Cardiac muscle cell (in vitro differentiated cells and primary cell): ENCODE results near the gene IL1RAPL2. TPM values are rescaled to one million over a fixed set of nuclear protein-coding genes. Genes with fewer than 3 reads are reported as not detected.

Experiments
- DNase-seq, 2 donors: peaks; one replicate each; pipeline versions ENCODE4 v3.0.0 to v3.0.0-alpha.2; 2010 to 2017; ENCODE audit warnings: low read depth in 1 of 2, low spot score in 1 of 2
- H3K27ac ChIP-seq: fragments of 200-600 bp; sonication (generic); 2 replicates; pipeline ENCODE4 v1.5.1; 2016
- H3K27me3 ChIP-seq: fragments of 200-600 bp; sonication (generic); 2 replicates; pipeline ENCODE4 v1.6.0; 2016; ENCODE audit warnings: control low read depth
- H3K36me3 ChIP-seq: fragments of 200-600 bp; sonication (generic); 2 replicates; pipeline ENCODE4 v1.5.1; 2016; ENCODE audit warnings: control low read depth
- H3K4me1 ChIP-seq: fragments of 200-600 bp; sonication (generic); 2 replicates; pipeline ENCODE4 v1.8.1; 2017; ENCODE audit warnings: low read depth, mild to moderate bottlenecking, mixed run types
- H3K4me3 ChIP-seq: fragments of 200-600 bp; sonication (generic); 2 replicates; pipeline ENCODE4 v1.5.1; 2016; ENCODE audit warnings: mild to moderate bottlenecking
- H3K9me3 ChIP-seq: fragments of 200-600 bp; sonication (generic); 2 replicates; pipeline ENCODE4 v1.5.1; 2017; ENCODE audit warnings: low read depth, mild to moderate bottlenecking, control low read depth
- polyA plus RNA-seq: library from polyadenylated mRNA; unstranded; fragments of >200 nt; fragmentation: Nextera tagmentation; extraction: Ambion mirVana; gene quantifications from 2 replicates; pipeline ENCODE4 v1.2.1, GENCODE V29; 2016
- total RNA-seq: library from RNA; depleted of rRNA; stranded (reverse); fragments of >200 nt; gene quantifications from 2 replicates; pipeline ENCODE4 v1.2.3, GENCODE V29; 2016
- TF ChIP-seq, protein P1 (sequence below): IDR thresholded peaks from 2 replicates; pipeline ENCODE4 v1.5.1; 2012; ENCODE audit warnings: low read depth, mild to moderate bottlenecking, low read length

The IL1RAPL2 gene
- total and polyA plus RNA-seq, 2 experiments from 2014 or later = not detected

DNA sequence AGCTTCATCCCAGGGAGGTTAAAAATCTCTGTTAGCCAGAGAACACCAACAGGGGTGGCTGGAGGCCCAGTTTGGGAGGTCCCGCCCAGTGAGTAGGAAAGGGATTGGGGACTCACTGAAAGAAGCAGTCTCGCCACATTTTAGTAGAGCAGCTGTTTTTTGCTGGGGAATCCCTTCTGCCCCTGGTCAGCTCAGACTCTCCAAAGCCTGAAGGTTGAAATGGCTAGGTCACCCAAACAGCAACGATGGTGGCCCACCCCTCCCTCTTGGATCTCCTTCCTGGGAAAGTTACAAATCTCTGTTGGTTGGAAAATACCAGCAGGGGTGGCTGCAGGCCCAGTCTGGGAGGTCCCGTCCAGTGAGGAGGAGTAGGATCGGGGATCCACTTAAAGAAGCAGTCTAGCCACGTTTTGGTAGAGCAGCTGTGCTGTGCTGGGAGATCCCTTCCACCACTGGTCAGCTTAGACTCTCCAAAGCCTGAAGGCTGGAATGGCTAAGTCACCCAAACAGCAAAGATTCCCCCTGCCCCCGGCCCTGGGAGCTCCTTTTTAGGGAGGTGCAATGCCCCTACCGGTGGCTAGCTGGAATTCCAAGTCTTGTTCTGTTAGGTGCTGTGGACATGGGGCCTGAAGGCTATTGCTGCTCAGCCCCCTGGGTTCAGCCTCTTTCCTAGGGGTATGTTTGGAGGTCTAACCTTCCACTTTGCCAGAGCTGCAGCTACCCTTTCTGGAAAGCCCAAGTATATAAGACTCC, 694.5 kb downstream of the IL1RAPL2 start:
- no peak overlapping the region for H3K4me3 ChIP-seq
- no peak overlapping the region for H3K27ac ChIP-seq
- H3K27me3 ChIP-seq = no peaks in the 10 kb centered on the region
- H3K9me3 ChIP-seq = no peaks in the 10 kb centered on the region
- H3K4me1 ChIP-seq = no peaks in the 10 kb centered on the region
- no peaks in the 10 kb centered on the region for H3K36me3 ChIP-seq
- no peak for DNase-seq
- TF ChIP-seq, protein P1, sequence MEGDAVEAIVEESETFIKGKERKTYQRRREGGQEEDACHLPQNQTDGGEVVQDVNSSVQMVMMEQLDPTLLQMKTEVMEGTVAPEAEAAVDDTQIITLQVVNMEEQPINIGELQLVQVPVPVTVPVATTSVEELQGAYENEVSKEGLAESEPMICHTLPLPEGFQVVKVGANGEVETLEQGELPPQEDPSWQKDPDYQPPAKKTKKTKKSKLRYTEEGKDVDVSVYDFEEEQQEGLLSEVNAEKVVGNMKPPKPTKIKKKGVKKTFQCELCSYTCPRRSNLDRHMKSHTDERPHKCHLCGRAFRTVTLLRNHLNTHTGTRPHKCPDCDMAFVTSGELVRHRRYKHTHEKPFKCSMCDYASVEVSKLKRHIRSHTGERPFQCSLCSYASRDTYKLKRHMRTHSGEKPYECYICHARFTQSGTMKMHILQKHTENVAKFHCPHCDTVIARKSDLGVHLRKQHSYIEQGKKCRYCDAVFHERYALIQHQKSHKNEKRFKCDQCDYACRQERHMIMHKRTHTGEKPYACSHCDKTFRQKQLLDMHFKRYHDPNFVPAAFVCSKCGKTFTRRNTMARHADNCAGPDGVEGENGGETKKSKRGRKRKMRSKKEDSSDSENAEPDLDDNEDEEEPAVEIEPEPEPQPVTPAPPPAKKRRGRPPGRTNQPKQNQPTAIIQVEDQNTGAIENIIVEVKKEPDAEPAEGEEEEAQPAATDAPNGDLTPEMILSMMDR = no peak

DNA sequence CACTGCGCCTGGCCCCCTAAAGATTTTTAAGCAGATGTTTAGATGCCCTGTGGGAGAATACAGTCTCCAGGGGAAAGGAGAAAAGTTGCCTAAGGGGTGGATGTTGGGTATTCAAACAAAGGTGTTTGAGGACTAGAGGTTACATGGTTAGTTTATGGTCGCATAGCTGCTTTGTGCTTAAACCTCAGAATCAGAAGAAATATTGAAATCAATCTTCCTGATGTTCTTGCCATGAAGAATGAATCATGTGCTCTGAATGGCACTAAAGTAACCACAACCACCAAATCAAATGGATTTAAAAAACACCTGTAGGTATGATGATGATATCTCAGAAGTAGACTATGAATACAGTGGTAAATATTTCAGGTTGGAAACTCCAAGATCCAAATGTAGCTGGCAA, 697.2 kb downstream of the IL1RAPL2 start:
- H3K4me1 ChIP-seq = no peaks in the 10 kb centered on the region
- TF ChIP-seq, protein P1 = no peak
- H3K9me3 ChIP-seq = no peaks in the 10 kb centered on the region
- no peak for DNase-seq
- H3K36me3 ChIP-seq = no peaks in the 10 kb centered on the region
- H3K4me3 ChIP-seq = no peak overlapping the region
- no peak overlapping the region for H3K27ac ChIP-seq
- no peaks in the 10 kb centered on the region for H3K27me3 ChIP-seq

DNA sequence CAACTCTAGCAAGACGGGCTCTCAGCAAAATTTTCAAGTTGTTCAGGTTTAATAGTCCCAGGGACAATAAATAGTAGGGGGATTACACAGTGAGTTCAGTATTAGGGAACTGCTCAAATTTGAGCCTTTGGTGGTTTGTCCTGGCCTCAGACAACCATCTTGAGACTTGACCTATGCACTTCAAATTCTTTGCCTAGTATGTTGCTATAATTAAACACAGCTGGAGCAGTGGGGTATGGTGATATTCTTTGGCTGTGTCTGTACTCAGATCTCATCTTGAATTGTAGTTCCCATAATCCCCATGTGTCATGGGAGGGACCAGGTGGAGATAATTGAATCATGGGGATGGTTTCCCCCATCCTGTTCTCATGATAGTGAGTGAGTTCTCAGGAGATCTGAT, 697.8 kb downstream of the IL1RAPL2 start:
- H3K9me3 ChIP-seq = no peaks in the 10 kb centered on the region
- TF ChIP-seq, protein P1 = no peak
- no peaks in the 10 kb centered on the region for H3K27me3 ChIP-seq
- H3K27ac ChIP-seq = no peak overlapping the region
- no peak for DNase-seq
- no peaks in the 10 kb centered on the region for H3K36me3 ChIP-seq
- no peak overlapping the region for H3K4me3 ChIP-seq
- no peaks in the 10 kb centered on the region for H3K4me1 ChIP-seq

DNA sequence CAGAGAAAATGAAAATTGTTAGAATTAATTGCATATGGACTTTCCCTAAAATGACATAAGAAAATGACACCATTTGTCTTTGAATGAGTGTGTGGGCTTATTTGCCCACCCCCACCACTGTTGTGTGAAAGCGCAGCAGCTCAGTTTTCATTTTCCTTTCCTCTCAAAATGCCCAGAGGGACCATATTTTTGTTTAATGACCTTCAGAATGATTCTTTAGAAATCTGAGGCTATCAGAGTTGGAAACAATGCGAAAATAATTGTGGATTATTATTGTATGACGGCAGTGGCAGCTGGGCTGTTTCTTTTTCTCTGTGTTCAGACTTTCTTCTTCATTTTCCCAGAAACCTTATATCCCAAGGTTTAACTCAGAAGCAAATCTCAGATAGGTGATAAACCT, 699.1 kb downstream of the IL1RAPL2 start:
- no peak for DNase-seq
- no peaks in the 10 kb centered on the region for H3K9me3 ChIP-seq
- no peaks in the 10 kb centered on the region for H3K36me3 ChIP-seq
- TF ChIP-seq, protein P1 = no peak
- no peaks in the 10 kb centered on the region for H3K4me1 ChIP-seq
- H3K4me3 ChIP-seq = no peak overlapping the region
- H3K27ac ChIP-seq = no peak overlapping the region
- H3K27me3 ChIP-seq = no peaks in the 10 kb centered on the region

DNA sequence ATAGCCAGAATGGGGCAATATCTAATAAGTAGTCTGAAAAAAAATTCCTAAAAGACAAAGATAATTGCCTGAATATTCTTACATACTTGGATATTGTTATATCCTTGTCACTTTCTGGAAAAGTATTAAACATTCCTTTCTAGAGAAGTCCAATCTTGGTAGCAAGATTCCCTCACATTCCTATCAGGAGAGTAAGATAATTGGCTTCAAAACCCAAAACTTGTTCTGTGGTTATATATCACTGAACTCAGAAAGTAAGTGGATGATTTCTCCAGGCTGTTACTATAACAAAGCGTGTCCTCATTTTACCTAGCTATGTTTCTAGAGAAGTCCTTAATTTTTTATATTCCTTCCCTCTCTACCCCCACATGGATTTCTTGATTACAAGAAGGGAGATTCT, 700.5 kb downstream of the IL1RAPL2 start:
- peak in 1 of 2 donors; percentile 15 for DNase-seq
- no peaks in the 10 kb centered on the region for H3K36me3 ChIP-seq

More for the DNA sequence above, 700.5 kb downstream of the IL1RAPL2 start:
- Histone ChIP-seq H3K4me1 (no peaks in the 10 kb centered on the region), H3K4me3 (no peak overlapping the region), H3K27ac (no peak overlapping the region), H3K9me3 (no peaks in the 10 kb centered on the region), H3K27me3 (no peaks in the 10 kb centered on the region)
- TF ChIP-seq, protein P1 = no peak
